Neutrophil (primary cell): ENCODE results near the gene DDX60.
"Not testable (repeated sequence)": the region's sequence is repeated elsewhere in the genome, so short reads cannot be mapped to it uniquely, and the experiment has no call there.

Experiments used
- H3K27ac ChIP-seq: fragments of 200-600 bp; sonication (generic); 2 replicates; pipeline ENCODE4 v1.5.1; 2016; ENCODE audit warnings: mild to moderate bottlenecking, moderate library complexity
- H3K27me3 ChIP-seq: fragments of 200-600 bp; sonication (generic); 2 replicates; pipeline ENCODE4 v1.6.0; 2016; ENCODE audit warnings: mild to moderate bottlenecking
- H3K36me3 ChIP-seq: fragments of 200-600 bp; sonication (generic); 2 replicates; pipeline ENCODE4 v1.5.1; 2017
- H3K4me1 ChIP-seq, 2 experiments: fragments of 200-600 bp in 1 of 2; sonication (generic) in 1 of 2; 1 replicate in 1 of 2; 2 replicates in 1 of 2; pipeline versions ENCODE4 v1.5.1 to v1.6.1; 2013 to 2016; ENCODE audit warnings: low read depth in 1 of 2, low read length in 1 of 2, mild to moderate bottlenecking in 1 of 2, moderate library complexity in 1 of 2; ENCODE audit not compliant: control insufficient read depth in 1 of 2, insufficient read depth in 1 of 2
- H3K4me3 ChIP-seq, 2 experiments: fragments of 200-600 bp in 1 of 2; sonication (generic) in 1 of 2; 1 replicate in 1 of 2; 2 replicates in 1 of 2; pipeline ENCODE4 v1.5.1; 2013 to 2016; ENCODE audit warnings: low read depth in 1 of 2, low read length in 1 of 2, mild to moderate bottlenecking in 1 of 2, moderate library complexity in 1 of 2
- H3K9me3 ChIP-seq: fragments of 200-600 bp; sonication (generic); 2 replicates; pipeline ENCODE4 v1.5.1; 2016
- TF ChIP-seq, protein P1 (sequence below): fragments of 200-600 bp; sonication (generic); IDR thresholded peaks from 2 replicates; pipeline ENCODE4 v1.5.1; 2016; ENCODE audit warnings: antibody characterized with exemption

The DDX60 gene

GRCh38 chr4:168291242-168291641 is 27.3 kb downstream of the DDX60 start:
- H3K4me1 ChIP-seq, result no peaks in the 10 kb centered on the region
- no peak overlapping the region for H3K27ac ChIP-seq
- H3K9me3 ChIP-seq, result no peaks in the 10 kb centered on the region
- H3K4me3 ChIP-seq, result no peak overlapping the region
- H3K27me3 ChIP-seq, result no peaks in the 10 kb centered on the region
- TF ChIP-seq, protein P1, sequence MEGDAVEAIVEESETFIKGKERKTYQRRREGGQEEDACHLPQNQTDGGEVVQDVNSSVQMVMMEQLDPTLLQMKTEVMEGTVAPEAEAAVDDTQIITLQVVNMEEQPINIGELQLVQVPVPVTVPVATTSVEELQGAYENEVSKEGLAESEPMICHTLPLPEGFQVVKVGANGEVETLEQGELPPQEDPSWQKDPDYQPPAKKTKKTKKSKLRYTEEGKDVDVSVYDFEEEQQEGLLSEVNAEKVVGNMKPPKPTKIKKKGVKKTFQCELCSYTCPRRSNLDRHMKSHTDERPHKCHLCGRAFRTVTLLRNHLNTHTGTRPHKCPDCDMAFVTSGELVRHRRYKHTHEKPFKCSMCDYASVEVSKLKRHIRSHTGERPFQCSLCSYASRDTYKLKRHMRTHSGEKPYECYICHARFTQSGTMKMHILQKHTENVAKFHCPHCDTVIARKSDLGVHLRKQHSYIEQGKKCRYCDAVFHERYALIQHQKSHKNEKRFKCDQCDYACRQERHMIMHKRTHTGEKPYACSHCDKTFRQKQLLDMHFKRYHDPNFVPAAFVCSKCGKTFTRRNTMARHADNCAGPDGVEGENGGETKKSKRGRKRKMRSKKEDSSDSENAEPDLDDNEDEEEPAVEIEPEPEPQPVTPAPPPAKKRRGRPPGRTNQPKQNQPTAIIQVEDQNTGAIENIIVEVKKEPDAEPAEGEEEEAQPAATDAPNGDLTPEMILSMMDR, result no peak
- no peaks in the 10 kb centered on the region for H3K36me3 ChIP-seq

- not testable (repeated sequence) for H3K36me3 ChIP-seq, H3K27me3 ChIP-seq, H3K9me3 ChIP-seq, H3K4me3 ChIP-seq, H3K4me1 ChIP-seq, H3K27ac ChIP-seq
Observed at GRCh38 chr4:168285850-168286249, 32.7 kb downstream of the DDX60 start.

GRCh38 chr4:168279556-168279955 is 39.0 kb downstream of the DDX60 start:
- no peaks in the 10 kb centered on the region for H3K4me1 ChIP-seq
- H3K4me3 ChIP-seq, result no peak overlapping the region
- no peaks in the 10 kb centered on the region for H3K36me3 ChIP-seq
- TF ChIP-seq, protein P1, result no peak
- no peaks in the 10 kb centered on the region for H3K27me3 ChIP-seq
- H3K27ac ChIP-seq, result no peak overlapping the region
- H3K9me3 ChIP-seq, result no peaks in the 10 kb centered on the region

DNA sequence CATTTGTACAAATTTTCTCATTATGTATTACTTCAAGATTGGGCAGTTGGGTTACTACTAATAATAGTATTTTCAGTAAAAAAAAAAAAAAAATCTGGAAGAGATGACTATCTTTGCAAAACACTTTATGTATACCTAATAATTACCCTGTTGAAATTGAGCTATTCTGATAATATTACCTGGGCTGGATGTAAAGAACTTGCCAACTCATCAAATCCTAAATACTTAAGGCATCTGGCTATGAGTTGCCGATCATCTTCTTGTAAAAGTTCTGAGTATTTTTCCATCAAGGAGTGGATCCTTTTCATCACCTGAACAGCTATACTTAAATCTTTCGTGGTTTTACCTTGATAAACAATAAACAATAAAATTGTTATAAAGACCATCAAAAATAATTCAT is 42.7 kb downstream of the DDX60 start:
- Histone ChIP-seq H3K36me3 (no peaks in the 10 kb centered on the region), H3K9me3 (no peaks in the 10 kb centered on the region)

DNA sequence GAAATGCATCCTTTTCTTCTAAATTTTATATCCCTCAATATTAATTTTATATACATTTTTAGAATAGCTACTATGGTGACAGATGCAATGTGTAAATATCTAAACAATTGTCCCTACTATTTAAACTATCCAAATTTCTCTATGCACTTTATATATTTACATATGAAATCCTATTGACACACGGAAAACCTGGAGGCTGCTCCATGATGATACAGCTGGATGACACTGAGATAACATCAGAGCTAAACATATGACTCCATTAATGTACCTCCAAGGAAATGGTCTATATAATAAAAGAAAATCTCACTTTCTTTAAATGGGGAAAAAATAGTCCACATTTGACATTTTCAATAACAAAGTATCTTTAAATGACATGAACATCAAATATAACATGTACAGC is 43.7 kb downstream of the DDX60 start:
- Histone ChIP-seq H3K36me3 (no peaks in the 10 kb centered on the region), H3K4me3 (no peak overlapping the region), H3K4me1 (no peaks in the 10 kb centered on the region), H3K9me3 (no peaks in the 10 kb centered on the region), H3K27me3 (no peaks in the 10 kb centered on the region), H3K27ac (no peak overlapping the region)
- TF ChIP-seq, protein P1, result no peak

More for the DNA sequence above, 42.7 kb downstream of the DDX60 start:
- no peak overlapping the region for H3K4me3 ChIP-seq
- no peaks in the 10 kb centered on the region for H3K4me1 ChIP-seq
- no peaks in the 10 kb centered on the region for H3K27me3 ChIP-seq
- TF ChIP-seq, protein P1, result no peak
- no peak overlapping the region for H3K27ac ChIP-seq

DNA sequence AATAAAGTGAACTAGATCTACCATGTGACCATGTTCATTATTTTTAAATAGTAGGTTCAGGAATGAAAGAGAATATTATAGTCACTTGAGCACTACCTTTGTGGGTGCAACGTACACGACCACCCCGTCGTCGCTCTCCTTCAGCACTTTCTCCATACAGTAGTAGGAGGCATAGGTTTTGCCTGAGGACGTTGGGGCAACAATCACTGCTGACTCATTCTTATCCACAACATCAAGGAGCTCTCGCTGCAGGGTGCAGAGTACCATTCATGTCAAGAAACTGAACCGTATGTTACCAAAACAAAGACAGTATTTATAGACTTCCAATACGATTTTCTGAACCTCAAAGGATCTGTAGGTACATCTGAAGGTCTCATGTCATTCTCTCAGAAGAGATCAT is 44.7 kb downstream of the DDX60 start:
- TF ChIP-seq, protein P1, result no peak

More for the DNA sequence above, 44.7 kb downstream of the DDX60 start:
- Histone ChIP-seq H3K36me3 (no peaks in the 10 kb centered on the region), H3K9me3 (no peaks in the 10 kb centered on the region), H3K27ac (no peak overlapping the region), H3K4me3 (no peak overlapping the region), H3K27me3 (no peaks in the 10 kb centered on the region), H3K4me1 (no peaks in the 10 kb centered on the region)
